HG02938 (cell line): ENCODE measurements around the gene PRPF40B.
"Not testable (repeated sequence)": the region's sequence is repeated elsewhere in the genome, so short reads cannot be mapped to it uniquely, and the experiment has no call there.

Experiments used
- ATAC-seq: cut with Tn5 transposase; IDR thresholded peaks from one replicate; pipeline ENCODE4 v1.9.1; 2021; ENCODE audit warnings: mild to moderate bottlenecking, moderate library complexity; ENCODE audit not compliant: unreplicated experiment

PRPF40B gene

DNA sequence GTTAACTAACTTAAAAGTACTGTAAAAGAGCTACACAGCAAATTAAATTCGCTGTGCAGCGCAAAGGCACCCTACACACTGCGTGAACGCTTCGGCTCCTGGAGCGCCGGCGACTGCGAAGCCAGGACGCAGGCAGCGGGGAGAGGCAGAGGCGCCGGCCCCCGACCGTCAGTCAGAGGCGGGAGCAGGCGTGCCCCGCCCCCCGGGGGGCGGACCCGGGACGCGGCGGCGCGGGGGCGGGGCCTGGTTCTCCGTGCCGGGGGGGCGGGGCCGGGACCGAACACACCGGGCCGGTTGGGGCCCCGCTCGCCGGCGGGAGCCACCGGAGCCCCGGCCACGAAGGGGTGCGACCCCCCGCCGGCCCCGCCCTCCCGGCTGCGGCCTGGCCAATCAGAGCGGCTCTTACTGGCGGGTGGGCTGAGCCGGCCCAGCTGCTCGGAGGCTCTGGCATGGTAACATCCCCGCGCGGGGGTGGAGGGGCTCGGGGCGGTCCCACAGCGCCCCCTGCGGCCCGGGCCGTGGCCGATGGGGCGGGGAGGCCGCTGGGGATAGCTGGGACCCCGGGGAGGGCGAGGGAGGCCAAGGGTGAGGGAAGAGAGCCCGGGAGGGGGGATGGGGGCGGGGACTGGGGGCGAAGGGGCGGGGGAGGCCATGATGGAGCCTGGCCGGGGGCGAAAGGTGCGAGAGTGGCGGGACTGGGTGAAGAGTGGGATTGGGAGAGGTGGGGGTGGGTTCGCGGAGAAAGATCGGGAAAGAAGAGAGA, at the start of gene PRPF40B:
Gene PRPF40B, plus strand, starts transcription at position 420 of the 763 bp plus-strand sequence. Its CDS starts 30 bp downstream, at position 450.
- ATAC-seq = peak; percentile 66

DNA sequence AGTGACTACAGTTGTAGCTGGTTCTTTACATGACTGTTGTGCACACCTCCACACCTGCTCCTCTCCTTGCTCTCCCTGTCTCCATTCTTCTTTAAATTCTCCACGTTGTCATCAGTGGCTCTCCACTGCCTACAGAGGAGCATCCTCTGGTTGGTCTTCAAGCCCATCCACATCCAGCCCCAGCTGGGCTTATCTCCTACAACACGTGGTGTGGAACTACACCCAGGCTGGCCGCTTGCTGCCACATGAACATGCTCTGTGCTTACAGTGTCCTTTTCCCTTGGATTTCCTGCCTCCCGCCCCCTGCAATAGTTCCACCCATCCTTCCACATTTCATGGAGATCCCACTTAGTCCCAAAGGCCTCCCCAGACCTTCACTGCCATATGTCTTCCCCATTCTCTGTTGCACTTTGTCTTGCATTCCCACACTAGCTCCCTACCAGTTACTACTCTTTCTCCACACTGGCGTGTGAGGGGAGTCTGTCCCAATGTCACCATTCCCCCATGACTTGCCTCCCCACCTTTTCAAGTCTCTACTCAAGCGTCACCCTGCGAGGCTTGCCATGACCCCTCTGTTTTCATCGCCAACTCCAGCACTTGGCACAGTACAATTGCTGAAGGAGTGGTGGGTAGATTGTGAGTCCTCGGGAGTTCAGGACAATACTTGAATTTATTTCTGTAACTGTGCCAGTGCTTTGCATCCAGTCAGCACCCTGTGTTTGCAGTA, 45.6 kb upstream of the PRPF40B start:
- no peak for ATAC-seq

- ATAC-seq = no peak
These were observed 44.8 kb upstream of the PRPF40B start for GRCh38 chr12:49578471-49579112.

DNA sequence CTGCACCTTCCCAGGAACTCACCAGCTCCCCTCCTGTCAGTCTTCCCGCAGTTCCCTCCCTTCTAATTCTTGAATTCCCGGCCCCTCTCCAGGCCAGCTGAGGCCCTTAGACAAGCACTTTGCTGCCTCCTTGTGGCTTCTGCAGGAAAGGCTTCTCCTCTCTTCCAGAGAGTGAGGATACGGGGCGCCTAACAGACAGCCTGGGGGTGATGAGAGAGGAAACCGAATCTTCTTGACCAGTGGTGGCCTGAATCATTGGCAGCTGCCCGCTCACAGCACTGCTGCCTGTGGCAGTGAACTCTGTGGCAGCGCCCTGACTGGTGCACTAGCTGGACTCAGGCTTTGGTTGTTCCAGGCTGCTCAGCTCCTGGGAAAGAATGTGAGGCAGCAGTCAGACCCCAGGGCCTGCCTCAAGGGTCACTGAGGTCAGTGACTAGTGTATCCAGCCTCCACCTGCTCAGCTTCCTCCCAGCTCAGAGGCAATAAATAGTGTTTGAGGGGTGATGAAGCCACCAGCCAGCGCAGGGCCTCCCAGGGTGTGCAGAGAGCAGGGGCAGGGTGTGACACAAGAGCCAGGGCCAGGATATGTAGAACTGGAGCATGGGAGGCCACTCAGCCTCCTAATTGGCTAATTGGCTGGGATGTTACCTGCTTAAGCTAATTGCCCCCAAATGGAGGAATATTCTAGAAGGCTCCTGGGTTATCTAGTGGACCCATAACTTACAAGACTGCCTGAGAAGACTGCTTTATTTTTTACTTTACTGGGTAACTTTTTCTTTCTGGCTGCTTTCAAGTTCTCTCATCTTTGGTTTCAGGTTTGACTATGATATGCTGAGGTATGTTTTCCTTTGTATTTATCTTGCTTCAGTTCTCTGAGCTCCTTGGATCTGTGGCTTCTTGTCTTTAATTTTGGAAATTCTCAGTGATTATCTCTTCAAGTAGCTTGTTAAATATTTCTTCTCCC, 42.5 kb upstream of the PRPF40B start:
- no peak for ATAC-seq

DNA sequence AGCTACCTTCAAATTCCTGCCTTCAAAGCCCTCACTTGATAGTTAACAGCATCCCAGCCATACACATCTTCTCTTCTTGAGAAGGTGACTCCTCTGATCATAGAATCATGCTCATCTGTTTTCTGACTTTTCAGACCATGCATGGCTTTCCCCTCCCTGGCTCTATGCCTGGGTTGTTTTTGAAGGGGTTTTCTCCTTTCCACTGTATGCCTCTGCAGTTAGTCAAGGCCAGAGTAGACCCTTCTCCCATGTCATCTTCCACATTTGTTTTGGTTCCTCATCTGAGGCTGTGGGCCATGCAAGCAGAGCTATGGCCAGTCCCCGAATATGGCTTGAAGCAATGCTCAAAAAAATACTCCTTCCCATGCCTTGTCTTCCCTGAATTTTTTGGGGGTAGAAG, 41.2 kb upstream of the PRPF40B start:
- ATAC-seq = no peak

DNA sequence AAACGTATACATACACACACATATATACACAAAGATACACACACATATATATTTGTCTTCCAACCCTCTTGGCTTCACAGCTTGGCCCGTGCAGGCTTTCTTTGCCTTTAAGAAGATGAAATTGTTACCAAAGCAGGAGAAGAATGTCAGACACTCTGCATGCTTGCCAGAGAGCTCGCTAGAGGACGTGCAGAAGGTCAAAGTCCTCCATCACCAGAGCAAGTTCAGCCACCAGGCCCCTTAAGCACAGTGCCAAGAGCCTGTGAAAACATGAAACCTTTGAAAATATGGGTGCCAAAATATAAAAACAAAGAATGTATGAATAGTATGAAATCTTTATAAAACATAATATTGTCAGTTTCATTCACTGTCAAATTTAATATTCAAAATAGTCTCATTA, 40.5 kb upstream of the PRPF40B start:
- ATAC-seq = no peak

- ATAC-seq = no peak
These were observed 39.8 kb upstream of the PRPF40B start for GRCh38 chr12:49583366-49584094.

GRCh38 chr12:49584591-49584990, 38.8 kb upstream of the PRPF40B start:
- no peak for ATAC-seq

DNA sequence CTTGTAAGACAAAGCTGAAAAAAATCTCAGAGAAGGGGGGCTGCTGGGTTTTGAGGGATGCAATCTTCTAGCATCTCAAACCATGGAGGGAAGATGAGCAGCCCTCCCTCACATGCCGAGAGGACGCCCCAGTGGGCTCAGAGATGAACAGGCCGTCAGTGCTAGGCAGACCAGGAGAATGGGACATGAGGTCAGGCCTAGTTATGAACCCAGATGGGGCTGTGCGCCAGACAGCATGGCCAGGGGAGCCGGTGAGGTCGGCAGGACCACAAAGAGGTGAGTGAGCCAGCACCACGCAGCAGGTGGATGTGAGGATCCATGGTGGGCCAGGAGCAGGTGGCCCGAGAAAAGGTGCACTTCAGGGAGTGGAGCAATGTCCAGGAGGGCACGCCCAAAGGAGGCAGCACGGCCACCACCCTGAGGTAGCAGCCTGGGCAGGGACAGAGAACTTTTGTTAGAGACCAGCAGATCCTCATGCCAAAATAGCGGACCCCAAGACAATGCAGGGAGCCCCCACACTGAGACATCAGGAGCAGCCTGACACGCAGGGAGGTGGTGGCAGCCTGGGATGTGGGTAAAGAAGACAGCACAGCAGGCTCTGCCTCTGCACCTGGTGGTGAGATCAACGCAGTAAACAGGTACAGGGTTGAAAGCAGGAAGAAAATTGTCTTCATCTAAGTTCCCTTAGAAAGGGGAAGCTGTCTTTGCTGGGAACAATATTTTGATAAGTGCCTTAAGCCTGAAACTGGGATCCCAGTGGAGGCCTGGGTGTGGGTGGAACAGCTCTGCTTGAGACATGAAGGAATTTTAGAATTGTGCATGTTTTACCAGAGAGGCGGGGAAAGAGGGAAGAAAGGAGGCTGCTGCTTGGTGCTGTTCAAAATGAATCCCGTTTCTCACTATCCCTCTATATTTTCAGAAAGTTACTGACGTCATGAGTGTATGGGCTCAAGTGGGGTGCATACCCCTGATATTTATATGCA, 37.6 kb upstream of the PRPF40B start:
- ATAC-seq = no peak

DNA sequence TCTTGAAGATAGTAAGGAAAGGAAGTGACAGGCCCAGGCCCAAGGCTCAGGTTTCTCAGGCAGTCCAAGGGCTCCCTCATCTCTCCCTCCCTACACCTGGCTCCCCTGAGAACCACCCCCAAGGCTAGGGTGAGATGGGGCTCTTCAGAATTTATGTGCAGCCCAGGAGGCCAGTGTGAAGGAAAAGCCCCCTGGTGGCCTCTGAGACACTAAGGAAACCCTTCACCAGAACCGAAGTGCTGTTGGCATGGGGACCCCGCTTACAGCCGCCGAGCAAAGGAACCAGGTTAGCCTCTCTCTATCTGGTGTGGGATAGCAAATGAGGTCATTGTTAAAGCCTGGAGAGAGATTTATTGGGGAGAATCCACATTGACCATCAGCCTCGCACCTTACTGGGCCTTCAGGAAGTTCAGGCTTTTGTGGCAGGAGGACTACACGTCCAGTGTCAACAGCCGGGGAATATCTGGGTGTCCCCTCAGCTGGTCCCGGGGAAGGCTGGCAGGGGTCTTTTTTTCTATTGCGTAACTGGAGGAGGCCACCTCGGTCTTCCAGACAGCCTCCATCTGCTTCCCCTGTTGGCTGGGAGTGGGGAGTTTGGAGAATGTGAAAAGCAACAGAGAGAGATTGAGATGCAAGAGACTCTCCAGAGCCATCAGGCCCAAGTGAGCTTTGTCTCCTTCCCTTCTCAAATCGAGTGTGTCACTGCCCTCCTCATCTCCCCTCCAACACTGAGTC, 36.0 kb upstream of the PRPF40B start:
- no peak for ATAC-seq

- no peak for ATAC-seq
These were observed 35.1 kb upstream of the PRPF40B start for GRCh38 chr12:49588281-49588680.

DNA sequence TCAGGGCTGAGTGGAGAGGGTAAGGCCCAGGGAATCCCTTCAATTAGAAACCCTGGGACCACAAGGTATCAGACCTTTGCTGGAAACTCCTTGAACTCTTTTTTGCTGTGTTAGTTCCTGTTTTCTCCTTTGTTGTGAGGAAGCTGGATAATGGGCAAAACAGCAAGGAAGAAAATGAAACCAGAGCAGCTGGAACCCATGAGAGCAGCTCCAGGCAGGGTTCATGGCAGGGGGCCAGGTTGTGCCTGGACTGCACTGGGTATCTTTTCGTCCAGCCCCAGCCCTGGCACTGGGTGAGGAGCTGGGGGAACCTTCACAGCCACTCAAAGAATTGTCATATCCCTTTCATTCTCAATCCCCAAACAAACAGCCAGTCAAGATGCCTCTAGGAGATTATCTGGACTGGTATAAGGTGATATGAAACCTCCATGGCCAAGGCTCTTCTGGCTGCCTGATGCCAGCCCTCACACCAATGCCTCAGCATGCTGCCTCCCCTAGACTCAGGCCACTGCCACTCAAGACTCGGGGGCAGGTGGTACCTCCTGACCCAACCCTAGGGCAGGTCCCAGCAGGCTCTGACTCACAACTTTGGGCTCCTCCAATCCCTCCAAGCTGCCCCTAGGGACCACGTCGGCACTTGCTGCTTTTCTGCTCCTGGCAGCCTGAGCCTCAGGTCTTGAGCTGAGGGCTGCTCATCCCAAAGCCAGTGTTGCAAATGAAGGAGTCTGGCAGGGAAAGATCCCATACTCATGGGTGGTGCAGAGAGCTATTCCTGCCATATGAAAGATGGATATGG, 34.4 kb upstream of the PRPF40B start:
- no peak for ATAC-seq

GRCh38 chr12:49598527-49598926, 24.8 kb upstream of the PRPF40B start:
- no peak for ATAC-seq

- no peak for ATAC-seq
These were observed 23.4 kb upstream of the PRPF40B start for GRCh38 chr12:49599961-49600360.

- ATAC-seq = no peak
These were observed 19.6 kb upstream of the PRPF40B start for GRCh38 chr12:49603721-49604120.

GRCh38 chr12:49604856-49605255, 18.5 kb upstream of the PRPF40B start:
- ATAC-seq = no peak

GRCh38 chr12:49605539-49605938, 17.8 kb upstream of the PRPF40B start, which contains the start of gene FAM186B:
Gene FAM186B, minus strand, starts transcription at chr12:49605639. Its CDS starts 162 bp downstream, at chr12:49605477.
- not testable (repeated sequence) for ATAC-seq
